Liver (tissue), 9 donors: ENCODE measurements around the gene RYR1. TPM values are rescaled to one million over a fixed set of nuclear protein-coding genes. Genes with fewer than 3 reads are reported as not detected.

ENCODE experiments used
- DNase-seq: peaks from one replicate; pipeline ENCODE4 v3.0.0-alpha.2; 2017; ENCODE audit warnings: low spot score
- H3K27ac ChIP-seq, 2 donors: one replicate each; pipeline ENCODE4 v1.7.0; 2013; ENCODE audit warnings: inconsistent platforms in 2 of 2, low read length in 2 of 2, control low read depth in 1 of 2, low read depth in 1 of 2, mild to moderate bottlenecking in 1 of 2
- H3K27me3 ChIP-seq, 4 donors: one replicate each; pipeline versions ENCODE4 v1.6.1 to v1.7.0; 2013; ENCODE audit warnings: low read length in 3 of 4, inconsistent platforms in 1 of 4, mild to moderate bottlenecking in 1 of 4, moderate library complexity in 1 of 4; ENCODE audit not compliant: control insufficient read depth in 4 of 4, insufficient read depth in 4 of 4
- H3K36me3 ChIP-seq, 4 donors: one replicate each; pipeline versions ENCODE4 v1.6.1 to v1.7.0; 2013; ENCODE audit warnings: low read length in 3 of 4, mild to moderate bottlenecking in 3 of 4, low read depth in 1 of 4, moderate library complexity in 1 of 4; ENCODE audit not compliant: control insufficient read depth in 4 of 4, insufficient read depth in 3 of 4
- H3K4me1 ChIP-seq, 4 donors: one replicate each; pipeline versions ENCODE4 v1.6.1 to v1.7.0; 2013; ENCODE audit warnings: low read length in 3 of 4, mild to moderate bottlenecking in 3 of 4, moderate library complexity in 1 of 4; ENCODE audit not compliant: control insufficient read depth in 4 of 4, insufficient read depth in 4 of 4
- H3K4me3 ChIP-seq, 3 donors: one replicate each; pipeline versions ENCODE4 v1.6.1 to v1.7.0; 2013; ENCODE audit warnings: low read length in 3 of 3, control low read depth in 1 of 3, low read depth in 1 of 3, mild to moderate bottlenecking in 1 of 3
- H3K9ac ChIP-seq, 2 donors: one replicate each; pipeline ENCODE4 v1.7.0; 2013; ENCODE audit warnings: low read length in 2 of 2, mild to moderate bottlenecking in 2 of 2, moderate library complexity in 2 of 2, control low read depth in 1 of 2, low read depth in 1 of 2
- H3K9me3 ChIP-seq, 4 donors: one replicate each; pipeline versions ENCODE4 v1.6.1 to v1.7.0; 2013; ENCODE audit warnings: low read length in 3 of 4; ENCODE audit not compliant: control insufficient read depth in 4 of 4
- ATF3 ChIP-seq: IDR thresholded peaks from 2 replicates; pipeline ENCODE4 v1.6.1; 2016; ENCODE audit warnings: antibody characterized with exemption
- CTCF ChIP-seq: fragments of 150-350 bp; IDR thresholded peaks from 2 replicates; pipeline ENCODE4 v1.5.1; 2017; ENCODE audit warnings: improper control_type of control experiment, low read depth, low read length; ENCODE audit not compliant: missing input control
- EGR1 ChIP-seq, 2 donors: IDR thresholded peaks; 2 replicates each; pipeline ENCODE4 v1.6.1; 2016 to 2018; ENCODE audit warnings: antibody characterized with exemption in 2 of 2, low read depth in 2 of 2
- FOXA1 ChIP-seq: IDR thresholded peaks from 2 replicates; pipeline ENCODE4 v1.6.1; 2016; ENCODE audit warnings: antibody characterized with exemption
- FOXA2 ChIP-seq: IDR thresholded peaks from 2 replicates; pipeline ENCODE4 v1.6.1; 2016; ENCODE audit warnings: antibody characterized with exemption
- GABPA ChIP-seq, 2 donors: IDR thresholded peaks in 1 of 2; conservative IDR thresholded peaks in 1 of 2; 2 replicates each; pipeline ENCODE4 v1.6.1; 2016; ENCODE audit warnings: antibody characterized with exemption in 2 of 2, mild to moderate bottlenecking in 1 of 2, moderate library complexity in 1 of 2
- HNF4A ChIP-seq, 2 donors: conservative IDR thresholded peaks; 2 replicates each; pipeline ENCODE4 v1.6.1; 2016; ENCODE audit warnings: antibody characterized with exemption in 2 of 2, mild to moderate bottlenecking in 2 of 2
- HNF4G ChIP-seq: IDR thresholded peaks from 2 replicates; pipeline ENCODE4 v1.6.1; 2016; ENCODE audit warnings: antibody characterized with exemption
- JUND ChIP-seq, 2 donors: IDR thresholded peaks; 2 replicates each; pipeline ENCODE4 v1.6.1; 2016; ENCODE audit warnings: antibody characterized with exemption in 2 of 2
- MAX ChIP-seq: IDR thresholded peaks from 2 replicates; pipeline ENCODE4 v1.6.1; 2016; ENCODE audit warnings: antibody characterized with exemption
- NR2F2 ChIP-seq: IDR thresholded peaks from 2 replicates; pipeline ENCODE4 v1.6.1; 2016; ENCODE audit warnings: antibody characterized with exemption
- RAD21 ChIP-seq, 2 donors: IDR thresholded peaks; 2 replicates each; pipeline ENCODE4 v1.6.1; 2016; ENCODE audit warnings: antibody characterized with exemption in 2 of 2, mild to moderate bottlenecking in 2 of 2
- REST ChIP-seq: IDR thresholded peaks from 2 replicates; pipeline ENCODE4 v1.6.1; 2016; ENCODE audit warnings: antibody characterized with exemption, mild to moderate bottlenecking
- RXRA ChIP-seq, 2 donors: IDR thresholded peaks; 2 replicates each; pipeline ENCODE4 v1.6.1; 2017 to 2018; ENCODE audit warnings: antibody characterized with exemption in 2 of 2, mild to moderate bottlenecking in 1 of 2
- SP1 ChIP-seq: IDR thresholded peaks from 2 replicates; pipeline ENCODE4 v1.6.1; 2018; ENCODE audit warnings: antibody characterized with exemption, mild to moderate bottlenecking
- TAF1 ChIP-seq: conservative IDR thresholded peaks from 2 replicates; pipeline ENCODE4 v1.6.1; 2016; ENCODE audit warnings: antibody characterized with exemption, mild to moderate bottlenecking
- YY1 ChIP-seq: IDR thresholded peaks from 2 replicates; pipeline ENCODE4 v1.6.1; 2016; ENCODE audit warnings: antibody characterized with exemption, mild to moderate bottlenecking
- ZBTB33 ChIP-seq: IDR thresholded peaks from 2 replicates; pipeline ENCODE4 v1.6.1; 2016; ENCODE audit warnings: antibody characterized with exemption
- WGBS: extraction: QIAGEN DNeasy Blood & Tissue Kit; methylation state at CpG from one replicate; pipeline ENCODE4 v1.1.7; 2013; 5-methylcytosine and 5-hydroxymethylcytosine counted together
- polyA plus RNA-seq, 2 donors: library from polyadenylated mRNA; stranded (reverse) in 1 of 2; unstranded in 1 of 2; fragments of 200-250 nt in 1 of 2; fragments of >200 nt in 1 of 2; fragmentation: Nextera tagmentation in 1 of 2; extraction: Ambion mirVana in 1 of 2; gene quantifications; one replicate each; pipeline versions ENCODE4 v1.2.1 to v1.2.3, GENCODE V29; 2013 to 2015
- total RNA-seq, 2 donors: library from RNA; depleted of rRNA; stranded (reverse); fragments of >200 nt; gene quantifications; one replicate each; pipeline ENCODE4 v1.2.3, GENCODE V29; 2014
- donor health status: healthy.
- donor health status: healthy.
- donor health status: healthy.
- donor health status: healthy.
- donor health status: healthy.

The RYR1 gene
- total and polyA plus RNA-seq, 4 donors, result 0.01 to 0.70 (median 0.29) TPM

- 85% methylated on average over 3 of the region's 3 CpGs for WGBS
- Histone ChIP-seq H3K4me1 (no peaks in the 10 kb centered on the region), H3K27ac (no peak overlapping the region), H3K36me3 (no peaks in the 10 kb centered on the region), H3K9ac (no peak overlapping the region), H3K4me3 (no peak overlapping the region), H3K9me3 (peaks cover 2 to 13% (median 7%) of the 10 kb centered on the region in 4 donors), H3K27me3 (no peaks in the 10 kb centered on the region)
- TF ChIP-seq YY1, result no peak
- no peak for TF ChIP-seq CTCF
- TF ChIP-seq NR2F2, result no peak
- no peak for TF ChIP-seq RXRA (IDR thresholded peaks at IDR 0.05)
- TF ChIP-seq RAD21 (IDR thresholded peaks at IDR 0.05), result no peak
- TF ChIP-seq FOXA2, result no peak
- no peak for TF ChIP-seq ZBTB33
- TF ChIP-seq JUND (IDR thresholded peaks at IDR 0.05), result no peak
- no peak for TF ChIP-seq EGR1 (IDR thresholded peaks at IDR 0.05; ENCODE audit: low read depth in 2 of 2)
- TF ChIP-seq SP1, result no peak
- no peak for TF ChIP-seq FOXA1
- no peak for TF ChIP-seq HNF4A (conservative IDR thresholded peaks at IDR 0.05)
- no peak for TF ChIP-seq MAX
- no peak for TF ChIP-seq ATF3
- no peak for TF ChIP-seq TAF1
- no peak for TF ChIP-seq HNF4G
- DNase-seq, result no peak
These were observed 99.4 kb downstream of the RYR1 start for GRCh38 chr19:38532939-38533338.

GRCh38 chr19:38534574-38534973 lies 101.1 kb downstream of the RYR1 start:
- no peaks in the 10 kb centered on the region for H3K27me3 ChIP-seq
- H3K4me3 ChIP-seq, result no peak overlapping the region
- H3K9me3 ChIP-seq, result peaks cover 2 to 13% (median 7%) of the 10 kb centered on the region in 4 donors
- no peak overlapping the region for H3K9ac ChIP-seq
- H3K27ac ChIP-seq, result no peak overlapping the region
- H3K36me3 ChIP-seq, result no peaks in the 10 kb centered on the region
- H3K4me1 ChIP-seq, result no peaks in the 10 kb centered on the region
- DNase-seq, result no peak
- 90% methylated on average over 8 of the region's 8 CpGs for WGBS
- TF ChIP-seq EGR1 (IDR thresholded peaks at IDR 0.05; ENCODE audit: low read depth in 2 of 2) (no peak), ATF3 (no peak), GABPA (IDR thresholded peaks at IDR 0.05 in 1 of 2, conservative IDR thresholded peaks at IDR 0.05 in 1 of 2) (no peak), ZBTB33 (no peak), MAX (no peak), CTCF (no peak), HNF4G (no peak), JUND (IDR thresholded peaks at IDR 0.05) (no peak), YY1 (no peak), REST (no peak)
